Keratinocyte (primary cell): ENCODE data around the gene OR1S1. TPM values are rescaled to one million over a fixed set of nuclear protein-coding genes. Genes with fewer than 3 reads are reported as not detected.

ENCODE experiments used
- DNase-seq: peaks from one replicate; pipeline ENCODE4 v3.0.0-alpha.2; 2011; ENCODE audit warnings: low read depth, missing footprints, low spot score
- FAIRE-seq: peaks from 2 replicates; lab custom pipeline; 2011; peaks lifted over from hg19 to GRCh38; lab: Jason Lieb, UNC
- H2AFZ ChIP-seq: 2 replicates; pipeline ENCODE4 v1.6.0; 2012; ENCODE audit warnings: low read length, control low read depth, inconsistent platforms; ENCODE audit not compliant: control insufficient read depth
- H3K27ac ChIP-seq: 2 replicates; pipeline ENCODE4 v1.5.1; 2011; ENCODE audit warnings: low read length; ENCODE audit not compliant: control insufficient read depth, insufficient read depth
- H3K27me3 ChIP-seq: 3 replicates; pipeline ENCODE4 v1.6.0; 2011; ENCODE audit warnings: low read length; ENCODE audit not compliant: control insufficient read depth, insufficient read depth; ENCODE audit errors: extremely low read depth
- H3K36me3 ChIP-seq, 2 experiments: 2 replicates in 1 of 2; 3 replicates in 1 of 2; pipeline ENCODE4 v1.5.1; 2011; ENCODE audit warnings: low read length in 2 of 2, mild to moderate bottlenecking in 1 of 2; ENCODE audit not compliant: control insufficient read depth in 2 of 2, insufficient read depth in 2 of 2; ENCODE audit errors: extremely low read depth in 1 of 2
- H3K4me1 ChIP-seq: 3 replicates; pipeline ENCODE4 v1.5.1; 2011; ENCODE audit warnings: low read length; ENCODE audit not compliant: control insufficient read depth, insufficient read depth; ENCODE audit errors: extremely low read depth
- H3K4me2 ChIP-seq: 3 replicates; pipeline ENCODE4 v1.6.0; 2011; ENCODE audit warnings: low read depth, low read length; ENCODE audit not compliant: control insufficient read depth, insufficient read depth; ENCODE audit errors: extremely low read depth
- H3K4me3 ChIP-seq, 3 experiments: fragments of 200-600 bp in 1 of 3; sonication (generic) in 1 of 3; 2 replicates in 2 of 3; 3 replicates in 1 of 3; pipeline ENCODE4 v1.5.1; 2011 to 2016; ENCODE audit warnings: low read length in 3 of 3, mild to moderate bottlenecking in 3 of 3, control low read depth in 2 of 3, inconsistent platforms in 1 of 3, low read depth in 1 of 3, mixed read lengths in 1 of 3, mixed run types in 1 of 3, moderate library complexity in 1 of 3; ENCODE audit not compliant: control insufficient read depth in 2 of 3, insufficient read depth in 2 of 3; ENCODE audit errors: extremely low read depth in 1 of 3
- H3K79me2 ChIP-seq: 2 replicates; pipeline ENCODE4 v1.6.0; 2012; ENCODE audit warnings: low read length; ENCODE audit not compliant: control insufficient read depth, insufficient read depth
- H3K9ac ChIP-seq: 3 replicates; pipeline ENCODE4 v1.6.0; 2011; ENCODE audit warnings: low read length; ENCODE audit not compliant: control insufficient read depth, insufficient read depth; ENCODE audit errors: extremely low read depth
- H3K9me1 ChIP-seq: 3 replicates; pipeline ENCODE4 v1.6.0; 2011; ENCODE audit warnings: low read length; ENCODE audit not compliant: control insufficient read depth, insufficient read depth; ENCODE audit errors: extremely low read depth
- H3K9me3 ChIP-seq: 2 replicates; pipeline ENCODE4 v1.5.1; 2012; ENCODE audit warnings: low read depth, low read length; ENCODE audit not compliant: control insufficient read depth
- H4K20me1 ChIP-seq: 3 replicates; pipeline ENCODE4 v1.6.0; 2011; ENCODE audit warnings: low read length; ENCODE audit not compliant: control insufficient read depth, insufficient read depth; ENCODE audit errors: extremely low read depth
- EZH2 ChIP-seq: IDR thresholded peaks from one replicate; pipeline ENCODE4 v1.6.1; 2012; ENCODE audit warnings: inconsistent platforms, mild to moderate bottlenecking, low read length, moderate library complexity
- dilution Hi-C: fragments of 300-500 bp; cut with MboI; formaldehyde crosslinking; loops from one replicate; pipeline ENCODE4 v1.7.0; 2020; ENCODE audit warnings: low sequenced_read_pairs; ENCODE audit not compliant: extremely low pct_ligation_motif_present
- polyA plus RNA-seq, 5 experiments: library from polyadenylated mRNA; depleted of rRNA in 3 of 5; stranded (reverse) in 3 of 5; stranded (forward) in 1 of 5; unstranded in 1 of 5; fragments of >200 nt; gene quantifications; 1 replicate in 1 of 5; 2 replicates in 3 of 5; 3 replicates in 1 of 5; pipeline versions ENCODE4 v1.2.1 to v1.2.3, GENCODE V29; 2011 to 2012; ENCODE audit warnings: missing spikeins in 2 of 5, low read depth in 1 of 5, low replicate concordance in 1 of 5

OR1S1 gene
- polyA plus RNA-seq, 1 donor (not counting 4 experiments of a cell fraction or from before 2014, with no cell fraction given), result not detected

DNA sequence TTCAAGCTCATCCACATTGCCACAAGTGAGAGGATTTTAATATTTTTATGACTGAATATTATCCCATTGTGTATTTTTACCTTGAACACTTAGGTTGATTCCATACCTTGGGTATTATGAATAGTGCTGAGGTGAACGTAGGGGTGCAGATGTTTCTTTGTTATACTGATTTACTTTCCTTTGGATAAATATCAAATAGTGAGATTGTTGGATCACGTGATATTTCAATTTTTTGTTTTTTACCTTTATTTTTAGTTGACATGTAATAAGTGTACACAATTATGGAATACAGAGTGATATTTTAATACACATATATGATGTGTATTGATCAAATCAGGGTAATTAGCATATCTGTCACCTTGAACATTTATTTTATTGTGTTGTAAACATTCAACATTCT lies 47.5 kb downstream of the OR1S1 start:
- H3K27ac ChIP-seq, result no peak overlapping the region
- no peak overlapping the region for H3K4me3 ChIP-seq
- DNase-seq, result no peak
- no peak for FAIRE-seq
- H3K9me3 ChIP-seq, result no peaks in the 10 kb centered on the region
- no peaks in the 10 kb centered on the region for H3K9me1 ChIP-seq
- dilution Hi-C loops, result no loop called here
- no peak overlapping the region for H3K9ac ChIP-seq
- no peaks in the 10 kb centered on the region for H3K27me3 ChIP-seq
- H4K20me1 ChIP-seq, result no peaks in the 10 kb centered on the region
- no peaks in the 10 kb centered on the region for H3K79me2 ChIP-seq
- no peak overlapping the region for H2AFZ ChIP-seq
- no peaks in the 10 kb centered on the region for H3K36me3 ChIP-seq
- H3K4me1 ChIP-seq, result no peaks in the 10 kb centered on the region
- no peak overlapping the region for H3K4me2 ChIP-seq
- no peak for TF ChIP-seq EZH2

Other genes with a start within 250 kb of the OR1S1 start
- not detected in 3 replicates for gene OR9Q1, start 188.8 kb upstream of the OR1S1 start, polyA plus RNA-seq
- gene OR6Q1, start 181.8 kb upstream of the OR1S1 start, polyA plus RNA-seq, result not detected in 3 replicates
- not detected in 3 replicates for gene OR9I1, start 87.2 kb upstream of the OR1S1 start, polyA plus RNA-seq
- not detected in 3 replicates for gene OR9Q2, start 23.6 kb upstream of the OR1S1 start, polyA plus RNA-seq
- not detected in 3 replicates for gene OR1S2, start 8.6 kb upstream of the OR1S1 start, polyA plus RNA-seq
- not detected in 3 replicates for gene OR10Q1, start 16.2 kb downstream of the OR1S1 start, polyA plus RNA-seq
- gene OR10W1, start 55.5 kb downstream of the OR1S1 start, polyA plus RNA-seq, result not detected in 3 replicates
- gene OR5B17, start 146.3 kb downstream of the OR1S1 start, polyA plus RNA-seq, result not detected in 3 replicates
- gene OR5B3, start 194.2 kb downstream of the OR1S1 start, polyA plus RNA-seq, result not detected in 3 replicates
- gene OR5B2, start 215.4 kb downstream of the OR1S1 start, polyA plus RNA-seq, result not detected in 3 replicates
- gene OR5B12, start 229.5 kb downstream of the OR1S1 start, polyA plus RNA-seq, result not detected in 3 replicates